ENCODE measurements around the gene OSM. TPM values are rescaled to one million over a fixed set of nuclear protein-coding genes. Genes with fewer than 3 reads are reported as not detected.
"Not testable (repeated sequence)": the region's sequence is repeated elsewhere in the genome, so short reads cannot be mapped to it uniquely, and the experiment has no call there.

OSM gene
- total RNA-seq, 1 donor = 88.9 TPM

DNA sequence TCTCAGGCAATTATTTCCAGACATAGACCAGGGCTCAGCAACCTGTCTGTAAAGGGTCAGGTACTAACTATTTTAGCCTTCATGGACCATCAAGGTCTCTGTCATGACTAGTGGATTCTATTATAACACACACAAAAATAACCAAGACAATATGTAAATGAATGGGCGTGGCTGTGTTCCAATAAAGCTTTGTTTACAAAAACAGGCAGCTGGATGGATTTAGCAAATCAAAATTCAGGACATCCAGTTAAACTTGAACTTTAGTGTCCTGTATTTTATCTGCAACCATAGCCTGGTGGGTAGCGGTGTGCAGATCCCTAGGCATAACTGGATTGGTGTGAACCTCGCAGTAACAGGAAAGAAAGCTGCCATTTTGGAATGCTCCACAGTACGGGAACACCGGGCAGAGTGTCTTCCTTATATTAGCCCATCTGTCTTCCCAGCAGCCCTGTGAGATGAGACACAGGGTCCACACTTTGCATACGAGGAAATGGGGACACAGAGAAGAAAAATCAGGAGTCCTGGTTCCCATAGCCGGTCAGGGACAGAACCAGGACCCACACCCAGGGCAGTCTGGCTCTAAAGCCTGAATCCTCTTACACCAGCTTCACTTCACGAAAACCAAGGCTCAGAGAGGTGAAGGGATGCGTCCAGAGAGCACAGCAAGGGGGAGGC is 35.7 kb downstream of the OSM start:
- no peak for DNase-seq (ENCODE audit: low read depth in 2 of 3, low spot score in 2 of 3)

DNA sequence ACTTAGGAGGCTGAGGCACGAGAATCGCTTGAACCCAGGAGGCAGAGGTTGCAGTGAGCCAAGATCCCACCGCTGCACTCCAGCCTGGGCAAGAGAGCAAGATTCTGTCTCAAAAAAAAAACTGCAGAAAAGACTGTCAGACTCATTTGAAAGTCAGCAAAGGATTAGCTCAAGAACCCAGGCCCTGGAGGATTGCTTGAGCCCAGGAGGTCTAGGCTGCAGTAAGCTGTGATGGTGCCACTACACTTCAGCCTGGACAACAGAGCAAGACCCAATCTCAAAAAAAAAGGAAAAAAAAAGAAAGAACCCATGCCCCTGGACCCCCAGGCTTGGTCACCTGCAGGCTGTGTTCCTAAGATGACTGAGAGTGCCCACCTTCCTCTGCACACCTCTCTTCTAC is 36.3 kb downstream of the OSM start:
- DNase-seq (ENCODE audit: low read depth in 2 of 3, low spot score in 2 of 3) = no peak

DNA sequence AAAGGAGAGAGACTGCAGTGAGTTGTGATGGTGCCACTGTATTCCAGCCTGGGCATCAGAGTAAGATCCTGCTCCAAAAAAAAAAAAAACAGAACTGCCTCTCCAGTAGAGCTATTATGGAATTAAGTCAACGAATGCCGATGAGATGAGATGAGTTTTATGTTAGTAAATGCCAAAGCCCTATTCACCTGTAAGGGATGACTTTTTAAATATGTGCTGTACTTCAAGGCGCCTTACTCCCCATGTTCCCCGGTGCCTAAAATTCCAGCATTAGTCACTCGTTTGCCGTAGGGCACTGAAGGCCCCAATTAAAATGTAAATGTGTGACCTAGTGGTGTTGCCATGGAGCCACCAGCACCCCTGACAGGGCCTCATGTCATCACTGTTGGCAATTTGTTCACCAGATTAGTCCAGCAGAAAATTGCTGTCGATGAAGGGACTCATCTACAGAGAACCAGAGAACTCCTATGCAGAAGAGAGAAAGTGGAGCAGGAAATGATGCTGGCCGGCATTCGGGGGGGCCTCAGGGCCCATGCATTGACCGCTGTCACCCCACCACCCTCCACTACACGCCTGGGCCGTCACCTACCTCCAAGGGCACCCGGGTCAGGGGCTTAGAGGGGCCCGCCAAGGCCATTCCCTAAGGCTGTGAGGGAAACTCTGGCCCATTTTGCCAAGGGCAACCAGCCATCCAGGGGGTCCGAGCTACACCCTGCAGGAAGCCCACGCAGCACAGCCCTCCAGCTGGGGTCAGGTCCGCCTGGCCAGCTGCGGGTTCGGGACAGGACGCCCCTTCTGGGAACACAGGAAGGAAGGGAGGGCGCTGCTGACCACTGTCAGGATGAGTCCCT is 37.9 kb downstream of the OSM start:
- DNase-seq (ENCODE audit: low read depth in 2 of 3, low spot score in 2 of 3) = no peak

DNA sequence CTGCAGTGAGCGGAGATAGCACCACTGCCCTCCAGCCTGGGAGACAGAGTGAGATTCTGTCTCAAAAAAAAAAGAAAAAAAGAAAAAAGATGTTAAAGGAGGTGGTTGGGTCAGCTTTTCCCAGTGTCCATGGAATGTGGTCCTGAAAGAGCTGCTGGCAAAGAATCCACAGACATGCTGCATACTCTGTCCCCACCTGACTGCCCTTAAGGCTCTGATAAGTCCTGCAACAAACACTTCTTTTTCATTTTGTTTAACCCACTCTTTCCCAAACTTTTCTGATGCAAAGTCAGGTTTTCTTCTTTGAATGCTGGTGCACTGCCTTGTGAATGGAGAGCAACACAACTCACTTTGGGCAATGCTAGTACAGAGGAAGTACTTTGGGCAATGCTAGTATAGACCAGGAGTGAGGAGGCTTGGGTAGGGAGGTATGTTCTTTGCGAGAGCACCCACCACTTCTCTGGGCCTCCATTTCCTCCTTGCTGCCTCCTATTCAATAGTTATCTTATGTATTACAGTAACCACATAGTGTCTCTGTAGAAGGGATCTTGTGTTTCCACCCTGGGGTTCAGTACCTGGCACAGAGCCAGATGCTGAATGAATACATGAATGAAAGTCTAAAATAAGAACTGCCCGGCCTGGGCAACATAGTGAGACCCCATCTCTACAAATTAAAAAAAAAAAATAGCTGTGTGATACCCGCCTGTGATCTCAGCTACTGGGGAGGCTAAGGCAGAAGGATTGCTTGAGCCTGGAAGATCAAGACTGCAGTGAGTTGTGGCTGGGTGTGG is 39.0 kb downstream of the OSM start:
- DNase-seq (ENCODE audit: low read depth in 2 of 3, low spot score in 2 of 3) = peak in 1 of 3 donors; percentile 44

DNA sequence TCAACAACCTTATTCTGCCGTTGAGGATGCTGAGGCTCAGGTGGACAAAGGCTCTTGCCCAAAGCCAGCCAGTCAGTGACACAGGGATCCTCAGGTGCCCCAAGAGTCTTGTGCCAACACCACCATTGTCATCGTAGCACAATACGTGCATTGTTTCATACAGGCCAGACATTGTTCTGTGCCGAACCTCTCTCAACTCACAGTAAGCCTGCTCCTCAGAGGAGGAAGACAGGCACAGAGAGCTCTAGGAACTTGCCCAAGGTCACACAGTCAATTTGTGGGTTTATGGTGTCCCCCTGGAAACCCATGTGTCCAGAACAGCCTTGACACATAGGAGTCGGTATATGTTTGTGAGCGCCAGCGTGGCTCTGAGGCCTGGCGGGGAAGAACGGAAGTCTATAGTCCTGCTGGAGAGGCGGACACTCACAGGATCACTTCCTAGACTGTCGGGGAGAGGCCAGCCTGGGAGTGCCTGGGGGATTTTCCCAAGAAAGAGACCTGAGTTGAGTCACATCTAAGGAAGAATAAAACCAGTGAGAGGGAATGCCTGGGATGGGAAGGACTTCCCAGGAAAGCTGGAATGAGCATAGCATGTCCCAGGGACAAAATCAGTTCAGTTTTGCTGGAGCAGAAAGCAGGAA is 40.3 kb downstream of the OSM start:
- DNase-seq (ENCODE audit: low read depth in 2 of 3, low spot score in 2 of 3) = no peak

DNA sequence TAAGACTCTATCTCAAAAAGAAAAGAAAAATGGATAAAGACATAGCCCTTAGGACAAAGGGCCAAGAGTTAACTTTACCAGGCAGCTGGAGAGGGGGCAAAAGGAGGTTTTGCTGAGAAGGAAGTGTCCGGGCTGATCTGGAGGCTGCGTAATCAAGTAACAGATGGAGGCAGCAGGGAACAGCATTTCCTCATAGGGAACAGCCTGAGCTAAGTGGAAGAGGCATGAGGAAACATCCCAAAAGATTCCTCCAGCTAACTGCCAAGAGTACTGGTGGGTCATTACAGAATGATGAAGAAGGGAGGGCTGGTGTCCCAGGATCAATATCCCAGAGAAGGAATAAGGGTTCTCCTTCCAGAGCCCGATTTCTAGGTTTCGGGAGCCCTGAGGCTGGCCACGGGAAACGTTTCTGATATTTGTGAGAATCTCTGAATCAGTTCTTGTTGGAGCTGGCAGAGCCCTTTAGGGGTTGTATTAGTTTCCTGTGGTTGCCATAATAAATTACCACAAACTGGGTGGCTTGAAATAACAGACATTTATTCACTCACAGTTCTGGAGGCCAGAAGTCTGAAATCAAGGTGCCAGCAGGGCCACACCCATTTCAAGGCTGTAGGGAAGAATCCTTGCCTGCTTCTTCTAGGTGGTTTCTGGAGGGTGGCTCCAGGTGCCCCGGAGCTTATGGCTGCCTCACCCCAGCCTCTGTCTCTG is 41.3 kb downstream of the OSM start:
- no peak for DNase-seq (ENCODE audit: low read depth in 2 of 3, low spot score in 2 of 3)

DNA sequence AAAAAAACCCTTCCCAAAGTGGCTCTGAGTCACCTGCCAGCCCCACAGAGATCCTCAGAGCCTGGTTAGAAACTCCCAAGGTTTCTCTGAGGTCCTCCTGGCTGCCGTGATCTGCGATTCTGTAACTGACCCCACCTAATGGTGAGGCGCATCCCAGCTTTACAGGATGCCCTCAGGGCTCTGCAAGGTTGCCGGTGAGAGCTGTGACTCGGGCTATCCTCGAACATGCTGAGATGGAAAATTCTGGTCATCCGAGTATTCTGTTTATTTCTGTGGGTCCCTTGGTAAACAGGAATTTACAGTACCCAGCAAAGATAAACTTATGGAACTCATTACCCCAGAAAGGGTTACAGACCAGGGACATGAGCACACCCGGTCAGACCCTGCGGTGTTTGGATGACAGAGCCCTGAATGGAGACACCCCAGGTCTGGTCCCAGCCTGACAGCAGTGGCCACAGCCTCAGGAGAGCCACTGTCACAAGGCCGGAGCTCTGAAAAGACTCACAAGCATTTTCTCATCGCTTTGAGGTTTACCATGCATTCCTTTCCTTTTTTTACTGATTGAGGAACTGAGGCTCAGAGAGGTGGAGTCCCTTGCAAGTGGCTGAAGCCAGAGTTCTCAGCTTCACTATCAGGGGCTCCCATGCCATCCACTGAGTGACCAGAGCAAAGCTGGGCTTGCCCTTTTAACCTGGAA is 42.3 kb downstream of the OSM start:
- no peak for DNase-seq (ENCODE audit: low read depth in 2 of 3, low spot score in 2 of 3)

DNA sequence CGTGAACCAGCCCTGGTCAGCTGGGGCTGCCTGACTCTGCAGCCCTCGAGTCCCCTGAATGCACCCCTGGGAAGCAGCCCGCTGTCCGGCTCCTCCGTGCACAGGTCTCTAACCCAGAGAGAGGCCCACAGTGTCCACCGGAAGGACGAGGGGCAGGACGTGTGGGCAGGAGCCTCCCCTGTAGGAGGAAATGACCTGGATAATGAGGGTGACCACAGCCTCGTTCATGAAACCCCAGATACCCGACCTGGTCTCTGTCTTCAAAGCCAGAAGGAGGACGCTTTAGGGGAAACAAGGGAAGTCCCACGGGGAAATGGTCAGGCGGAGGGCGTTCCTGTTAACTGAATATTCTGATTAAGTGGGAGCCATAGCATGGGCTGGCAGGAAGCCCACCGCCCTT is 43.3 kb downstream of the OSM start:
- DNase-seq (ENCODE audit: low read depth in 2 of 3, low spot score in 2 of 3) = no peak

DNA sequence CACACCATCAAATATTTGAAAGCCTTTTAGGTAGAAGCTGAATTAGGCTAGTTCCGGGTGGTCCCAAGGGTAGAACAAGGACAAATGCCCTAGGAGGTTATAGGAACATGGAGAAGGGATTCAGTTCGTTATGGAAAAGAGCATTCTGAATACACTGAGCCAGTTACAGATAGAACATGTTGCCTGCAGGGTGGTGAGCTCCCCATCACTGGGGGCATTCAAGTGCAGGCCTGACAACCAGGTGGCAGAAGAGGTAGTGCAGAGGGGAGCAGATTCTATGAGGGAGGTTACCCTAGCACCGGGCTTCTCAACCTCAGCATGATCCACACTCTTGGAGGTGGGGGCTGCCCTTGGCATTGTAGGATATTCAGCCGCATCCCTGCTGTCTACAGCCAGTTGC is 44.3 kb downstream of the OSM start:
- DNase-seq (ENCODE audit: low read depth in 2 of 3, low spot score in 2 of 3) = no peak

DNA sequence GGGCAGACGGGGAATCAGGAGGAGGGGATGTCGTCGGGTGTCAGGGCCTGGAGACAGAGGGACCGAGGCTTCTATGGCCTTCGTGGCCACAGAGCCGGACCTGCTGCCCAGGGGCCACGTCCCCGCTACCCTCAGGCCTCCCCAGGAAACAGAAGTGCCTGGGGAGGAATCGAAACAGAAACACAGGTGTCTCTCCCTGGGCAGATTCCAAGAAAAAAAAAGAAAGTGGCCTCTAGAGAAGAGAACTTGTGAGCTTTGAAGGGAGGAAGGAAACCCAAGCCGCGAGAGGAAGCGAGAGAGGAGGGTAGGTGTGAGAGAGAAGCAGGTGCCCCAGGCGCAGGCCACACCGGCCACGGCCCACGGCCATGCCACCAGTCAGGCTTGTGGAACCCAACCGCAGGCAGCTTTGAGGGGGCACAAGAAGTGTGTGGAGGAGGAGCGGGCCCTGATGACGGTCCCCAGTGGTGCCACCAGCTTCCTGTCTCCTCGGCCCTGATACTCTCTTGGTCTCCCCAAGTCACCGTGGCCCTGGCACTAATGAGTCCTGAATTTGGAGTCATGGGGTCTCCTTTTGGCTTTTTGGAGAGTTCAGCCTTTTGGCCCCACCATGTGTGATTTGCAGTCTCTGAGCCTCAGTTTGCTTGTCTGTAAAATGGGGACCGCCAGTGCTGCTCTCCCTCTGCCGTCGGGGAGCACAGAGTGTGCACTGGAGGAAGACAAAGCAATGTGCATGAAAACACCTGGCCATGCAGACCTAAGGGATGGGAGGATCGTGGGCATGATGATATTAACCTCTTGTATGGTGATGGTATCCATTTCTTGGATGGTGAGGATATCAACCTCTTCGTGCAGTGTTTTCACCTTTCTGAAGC is 45.3 kb downstream of the OSM start:
- DNase-seq (ENCODE audit: low read depth in 2 of 3, low spot score in 2 of 3) = peak; percentile 14 to 94 (median 86)

DNA sequence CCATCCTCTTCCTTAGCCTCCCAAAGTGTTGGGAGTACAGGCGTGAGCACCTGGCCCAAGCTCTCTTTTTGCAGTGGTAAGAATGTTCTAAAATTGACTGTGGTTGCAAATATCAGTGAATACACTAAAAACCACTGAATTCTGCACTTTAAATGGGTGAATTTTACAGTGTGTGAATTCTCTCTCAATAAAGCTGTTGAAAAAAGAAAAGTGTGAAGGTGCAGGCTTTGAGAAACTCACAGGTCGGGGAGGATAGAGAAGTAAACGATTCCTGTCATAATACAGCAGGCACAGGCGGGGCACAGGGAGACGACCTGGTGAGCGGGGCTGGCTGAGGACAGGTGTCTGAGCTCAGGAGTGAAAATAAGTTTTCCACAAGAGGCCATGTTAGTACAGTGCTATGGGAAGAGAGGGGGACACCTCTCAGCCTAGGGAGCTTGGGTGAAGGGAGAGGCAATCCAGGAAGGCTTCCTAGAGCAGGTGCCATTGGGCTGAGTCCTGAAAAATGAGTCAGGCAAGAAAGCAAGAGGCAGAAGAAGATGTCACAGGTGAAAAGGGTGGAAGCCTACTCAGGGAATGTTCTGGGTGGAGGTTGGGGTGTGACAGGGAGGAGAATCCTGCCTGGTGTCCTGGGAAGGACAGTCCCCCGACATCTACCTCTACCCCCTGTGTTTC is 46.2 kb downstream of the OSM start:
- DNase-seq (ENCODE audit: low read depth in 2 of 3, low spot score in 2 of 3) = no peak

DNA sequence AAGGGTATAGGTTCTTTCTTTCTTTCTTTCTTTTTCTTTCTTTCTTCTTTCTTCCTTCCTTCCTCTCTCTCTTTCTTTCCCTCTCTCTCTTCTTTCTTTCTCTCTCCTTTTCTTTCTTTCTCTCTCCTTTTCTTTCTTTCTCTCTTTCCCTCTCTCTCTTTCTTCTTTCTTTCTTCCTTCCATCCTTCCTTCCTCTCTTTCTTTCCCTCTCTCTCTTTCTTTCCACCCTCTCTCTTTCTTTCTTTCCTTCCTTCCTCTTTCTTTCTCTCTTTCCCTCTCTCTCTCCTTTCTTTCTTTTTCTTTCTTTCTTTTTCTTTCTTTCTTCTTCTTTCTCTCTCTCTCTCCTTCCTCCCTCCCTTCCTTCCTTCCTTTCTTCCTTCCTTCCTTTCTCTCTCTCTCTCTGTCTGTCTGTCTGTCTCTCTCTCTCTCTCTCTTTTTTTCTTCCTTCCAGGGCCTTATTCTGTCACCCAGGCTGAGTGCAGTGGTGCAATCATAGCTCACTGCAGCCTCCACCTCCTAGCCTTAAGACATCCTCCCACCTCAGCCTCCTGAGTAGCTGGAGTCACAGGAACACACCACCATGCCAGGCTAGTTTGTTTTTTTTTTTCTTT is 46.9 kb downstream of the OSM start:
- no peak for DNase-seq (ENCODE audit: low read depth in 2 of 3, low spot score in 2 of 3)

DNA sequence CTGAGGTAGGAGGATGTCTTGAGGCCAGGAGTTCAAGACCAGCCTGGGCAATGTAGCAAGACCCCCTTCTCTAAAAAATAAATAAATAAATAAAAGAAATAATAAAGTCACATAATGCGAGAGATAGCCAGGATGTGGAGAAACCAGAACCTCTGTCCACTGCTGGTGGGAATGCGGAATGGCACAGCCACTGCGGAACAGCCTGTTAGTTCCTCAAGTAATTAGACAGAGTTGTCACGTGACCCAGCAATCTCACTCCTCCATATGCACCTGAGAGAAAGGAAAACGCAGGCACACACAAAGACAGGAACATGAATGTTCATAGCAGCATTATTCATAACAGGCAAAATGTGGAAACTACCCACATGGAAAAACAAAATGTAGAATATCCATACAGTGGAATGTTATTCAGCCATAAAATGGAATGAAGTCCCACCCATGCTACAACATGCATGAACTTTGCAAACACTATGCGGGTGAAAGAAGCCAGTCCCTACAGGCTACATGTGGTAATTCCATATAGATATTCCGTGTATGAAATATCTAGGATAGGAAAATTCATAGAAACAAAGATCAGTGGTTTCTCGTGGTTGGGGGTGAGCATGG is 47.5 kb downstream of the OSM start:
- DNase-seq (ENCODE audit: low read depth in 2 of 3, low spot score in 2 of 3) = no peak

DNA sequence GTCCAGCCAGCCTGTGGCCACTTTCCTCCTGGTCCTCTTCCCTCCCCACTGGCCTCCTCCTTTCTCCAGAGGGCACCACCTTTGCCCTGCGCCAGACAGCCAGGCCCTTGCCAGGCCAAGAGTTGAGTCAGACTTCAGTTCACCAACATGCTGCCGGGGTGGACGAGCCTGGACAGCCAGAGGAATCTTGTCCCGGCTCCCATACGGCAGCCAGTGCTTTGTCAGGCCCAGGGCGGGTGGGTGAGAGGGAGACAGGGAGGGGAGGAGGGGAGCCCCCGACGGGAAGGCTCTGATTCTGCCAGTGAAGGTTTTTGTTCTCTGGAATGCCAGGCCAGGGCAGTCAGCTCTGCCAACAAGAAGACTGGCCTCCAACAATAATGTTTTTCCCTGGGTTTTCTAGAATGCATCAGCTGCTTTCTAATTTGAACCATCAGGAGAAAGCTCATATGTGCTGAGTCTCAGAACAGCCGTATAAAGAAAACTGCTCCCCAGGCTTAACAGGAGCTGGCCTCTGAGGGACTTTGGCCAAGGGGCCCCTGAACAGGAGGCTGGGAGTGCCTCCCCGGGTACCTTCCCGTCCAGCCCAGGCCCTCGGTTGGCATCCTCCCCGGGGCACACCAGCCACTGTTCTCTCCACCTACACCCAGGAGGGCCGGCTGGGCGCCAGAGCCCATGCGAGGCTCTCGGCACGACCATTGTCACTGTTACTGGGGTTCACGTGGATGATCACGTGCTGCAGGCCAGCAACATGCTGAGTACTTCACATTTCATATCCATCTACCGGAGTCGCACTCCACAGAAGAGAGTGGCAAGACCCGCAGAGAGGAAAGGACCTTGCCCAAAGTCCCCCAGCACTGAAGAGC is 48.7 kb downstream of the OSM start:
- no peak for DNase-seq (ENCODE audit: low read depth in 2 of 3, low spot score in 2 of 3)

DNA sequence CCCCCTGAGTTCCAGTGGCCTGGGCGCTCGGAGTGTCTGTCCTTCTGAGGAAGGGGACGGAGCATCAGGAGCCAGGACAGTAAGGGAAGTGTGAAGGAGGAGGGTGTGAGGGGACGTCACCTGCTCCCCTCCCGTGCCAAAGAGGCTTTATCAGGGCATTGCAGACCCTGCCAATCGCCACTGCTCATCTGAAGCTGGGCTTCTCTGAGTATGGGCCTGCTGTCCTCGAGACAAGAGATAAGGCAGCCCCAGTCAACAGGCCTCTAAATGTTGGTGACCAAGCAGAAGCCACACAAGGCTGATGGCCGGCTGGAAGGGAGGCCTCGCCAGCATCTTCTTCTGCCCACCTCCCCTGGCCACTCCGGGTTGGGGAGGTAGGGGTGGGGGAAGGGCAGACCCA is 49.9 kb downstream of the OSM start:
- peak in 2 of 3 donors; percentile 46 to 50 for DNase-seq (ENCODE audit: low read depth in 2 of 3, low spot score in 2 of 3)

DNA sequence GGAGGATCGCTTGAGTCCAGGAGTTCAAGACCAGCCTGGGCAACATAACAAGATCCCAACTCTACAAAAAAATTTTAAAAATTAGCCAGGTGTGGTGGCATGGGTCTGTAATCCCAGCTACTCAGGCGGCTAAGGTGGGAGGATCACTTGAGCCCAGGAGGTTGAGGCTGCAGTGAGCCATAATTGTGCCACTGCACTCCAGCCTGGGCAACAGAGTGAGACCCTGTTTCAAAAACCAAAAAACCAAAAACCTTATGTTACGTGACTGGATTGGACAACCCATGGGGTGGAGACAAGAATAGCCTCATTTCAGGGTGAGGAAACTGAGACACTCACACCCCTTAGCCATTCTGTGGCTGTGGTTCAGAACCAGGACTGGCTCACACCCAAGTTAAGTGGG is 50.4 kb downstream of the OSM start:
- not testable (repeated sequence) for DNase-seq (ENCODE audit: low read depth in 2 of 3, low spot score in 2 of 3)
